ENCODE measurements around the gene C12orf57. TPM values are rescaled to one million over a fixed set of nuclear protein-coding genes. Genes with fewer than 3 reads are reported as not detected.

Gene C12orf57
- polyA plus RNA-seq, 1 donor: 118 TPM

- no peak for DNase-seq
Observed at GRCh38 chr12:6936194-6936635, 7.6 kb upstream of the C12orf57 start.

GRCh38 chr12:6936636-6937480 lies 7.0 kb upstream of the C12orf57 start:
- DNase-seq: no peak

DNA sequence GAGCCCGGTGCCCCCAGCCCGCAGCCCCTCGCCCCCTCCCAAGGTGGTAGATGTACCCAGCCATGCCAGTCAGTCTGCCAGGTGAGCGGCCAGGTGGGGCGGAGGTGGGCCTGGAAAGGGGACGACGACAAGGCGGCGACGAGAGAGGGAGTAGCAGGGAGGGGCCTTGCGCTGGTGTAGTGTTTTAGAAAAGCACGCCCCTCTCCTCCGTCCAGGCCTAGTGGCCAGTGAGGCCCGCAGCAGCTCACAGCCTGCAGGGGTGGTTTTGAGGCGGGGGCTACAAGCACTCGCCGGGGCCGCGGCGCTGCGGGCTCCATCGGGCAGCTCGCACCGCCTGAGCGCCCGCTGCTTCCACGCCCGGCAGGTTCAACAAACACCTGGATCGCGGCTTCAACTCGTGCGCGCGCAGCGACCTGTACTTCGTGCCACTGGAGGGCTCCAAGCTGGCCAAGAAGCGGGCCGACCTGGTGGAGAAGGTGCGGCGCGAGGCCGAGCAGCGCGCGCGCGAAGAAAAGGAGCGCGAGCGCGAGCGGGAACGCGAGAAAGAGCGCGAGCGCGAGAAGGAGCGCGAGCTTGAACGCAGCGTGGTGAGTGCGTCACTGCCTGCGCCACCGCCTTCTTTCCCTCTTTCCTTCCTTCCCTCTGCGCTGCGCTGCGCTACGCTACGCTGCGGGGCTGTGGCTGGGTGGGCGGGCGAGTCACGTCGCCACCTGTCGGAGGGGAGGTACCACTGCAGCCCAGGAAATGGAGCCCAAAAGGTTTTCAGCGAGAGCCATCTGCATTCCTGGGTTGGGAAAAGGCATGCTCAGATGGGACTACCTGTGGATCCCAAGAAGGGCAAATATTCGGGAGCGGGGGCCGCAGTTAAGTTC lies 6.1 kb upstream of the C12orf57 start:
- DNase-seq: peak; percentile 92

DNA sequence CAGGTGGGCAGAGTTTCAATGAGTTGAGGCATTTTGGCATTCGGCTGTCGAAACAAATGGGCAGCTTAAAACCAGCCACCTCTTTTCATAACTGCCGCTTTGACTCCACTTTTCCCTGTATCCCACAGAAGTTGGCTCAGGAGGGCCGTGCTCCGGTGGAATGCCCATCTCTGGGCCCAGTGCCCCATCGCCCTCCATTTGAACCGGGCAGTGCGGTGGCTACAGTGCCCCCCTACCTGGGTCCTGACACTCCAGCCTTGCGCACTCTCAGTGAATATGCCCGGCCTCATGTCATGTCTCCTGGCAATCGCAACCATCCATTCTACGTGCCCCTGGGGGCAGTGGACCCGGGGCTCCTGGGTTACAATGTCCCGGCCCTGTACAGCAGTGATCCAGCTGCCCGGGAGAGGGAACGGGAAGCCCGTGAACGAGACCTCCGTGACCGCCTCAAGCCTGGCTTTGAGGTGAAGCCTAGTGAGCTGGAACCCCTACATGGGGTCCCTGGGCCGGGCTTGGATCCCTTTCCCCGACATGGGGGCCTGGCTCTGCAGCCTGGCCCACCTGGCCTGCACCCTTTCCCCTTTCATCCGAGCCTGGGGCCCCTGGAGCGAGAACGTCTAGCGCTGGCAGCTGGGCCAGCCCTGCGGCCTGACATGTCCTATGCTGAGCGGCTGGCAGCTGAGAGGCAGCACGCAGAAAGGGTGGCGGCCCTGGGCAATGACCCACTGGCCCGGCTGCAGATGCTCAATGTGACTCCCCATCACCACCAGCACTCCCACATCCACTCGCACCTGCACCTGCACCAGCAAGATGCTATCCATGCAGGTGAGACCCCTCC lies 5.2 kb upstream of the C12orf57 start:
- no peak for DNase-seq

DNA sequence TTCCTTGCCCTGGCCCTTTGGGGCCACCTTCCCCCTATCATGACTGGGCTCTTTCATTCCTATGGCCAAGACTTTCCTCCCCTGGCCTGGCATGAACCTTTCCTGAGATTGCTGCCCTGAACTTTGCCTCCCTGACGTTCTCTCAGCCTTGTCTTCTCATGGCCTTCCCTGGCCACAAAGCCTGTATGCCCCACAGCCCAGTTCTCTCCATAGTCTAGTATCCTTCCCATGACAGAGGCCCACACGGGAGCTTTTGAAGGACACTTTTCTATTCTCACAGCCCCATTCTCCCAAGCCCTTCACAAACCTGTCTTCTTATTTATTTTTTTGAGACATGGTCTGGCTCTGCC lies 4.7 kb upstream of the C12orf57 start:
- DNase-seq: no peak

DNA sequence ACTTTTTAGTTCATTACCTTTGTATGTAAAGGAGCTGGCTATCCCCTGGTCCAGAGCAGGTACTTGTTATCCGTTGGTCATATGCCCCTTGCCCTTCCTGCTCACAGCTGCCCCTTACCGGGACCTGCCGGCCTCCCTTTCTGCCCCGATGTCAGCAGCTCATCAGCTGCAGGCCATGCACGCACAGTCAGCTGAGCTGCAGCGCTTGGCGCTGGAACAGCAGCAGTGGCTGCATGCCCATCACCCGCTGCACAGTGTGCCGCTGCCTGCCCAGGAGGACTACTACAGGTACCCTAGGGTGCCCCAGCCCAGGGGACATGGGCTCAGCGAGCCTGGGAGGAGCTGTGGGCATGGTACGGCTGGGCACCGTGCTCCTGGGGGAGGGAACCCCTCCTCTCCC lies 2.6 kb upstream of the C12orf57 start:
- no peak for DNase-seq

- no peak for DNase-seq
Observed at GRCh38 chr12:6941782-6942181, 2.0 kb upstream of the C12orf57 start.

DNA sequence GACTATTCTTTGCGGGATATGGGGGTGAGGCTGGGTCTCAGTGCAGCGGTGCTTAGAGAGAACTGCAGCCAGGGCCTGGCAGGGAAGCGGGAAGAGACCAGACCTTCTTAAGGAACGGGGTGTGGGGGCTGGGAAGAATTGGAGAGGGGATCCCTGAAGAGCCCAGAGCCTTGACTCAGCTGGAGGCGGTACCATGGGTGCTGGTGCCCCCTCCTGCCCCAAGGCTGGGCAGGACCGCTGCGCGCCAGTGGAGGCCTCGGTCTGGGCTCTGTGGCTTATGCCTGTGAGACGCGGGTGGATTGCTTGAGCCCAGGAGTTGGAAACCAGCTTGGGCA lies 1.5 kb upstream of the C12orf57 start:
- DNase-seq: no peak

DNA sequence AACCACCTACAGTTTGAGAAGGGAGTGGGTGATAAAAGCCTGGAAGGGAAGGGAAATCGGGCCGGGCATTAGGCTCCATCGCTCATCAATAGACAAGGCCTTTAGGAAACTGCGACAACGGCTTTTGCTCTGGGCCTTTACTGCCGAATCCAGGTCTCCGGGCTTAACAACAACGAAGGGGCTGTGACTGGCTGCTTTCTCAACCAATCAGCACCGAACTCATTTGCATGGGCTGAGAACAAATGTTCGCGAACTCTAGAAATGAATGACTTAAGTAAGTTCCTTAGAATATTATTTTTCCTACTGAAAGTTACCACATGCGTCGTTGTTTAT lies 467 bp upstream of the C12orf57 start:
- peak; percentile 90 for DNase-seq

DNA sequence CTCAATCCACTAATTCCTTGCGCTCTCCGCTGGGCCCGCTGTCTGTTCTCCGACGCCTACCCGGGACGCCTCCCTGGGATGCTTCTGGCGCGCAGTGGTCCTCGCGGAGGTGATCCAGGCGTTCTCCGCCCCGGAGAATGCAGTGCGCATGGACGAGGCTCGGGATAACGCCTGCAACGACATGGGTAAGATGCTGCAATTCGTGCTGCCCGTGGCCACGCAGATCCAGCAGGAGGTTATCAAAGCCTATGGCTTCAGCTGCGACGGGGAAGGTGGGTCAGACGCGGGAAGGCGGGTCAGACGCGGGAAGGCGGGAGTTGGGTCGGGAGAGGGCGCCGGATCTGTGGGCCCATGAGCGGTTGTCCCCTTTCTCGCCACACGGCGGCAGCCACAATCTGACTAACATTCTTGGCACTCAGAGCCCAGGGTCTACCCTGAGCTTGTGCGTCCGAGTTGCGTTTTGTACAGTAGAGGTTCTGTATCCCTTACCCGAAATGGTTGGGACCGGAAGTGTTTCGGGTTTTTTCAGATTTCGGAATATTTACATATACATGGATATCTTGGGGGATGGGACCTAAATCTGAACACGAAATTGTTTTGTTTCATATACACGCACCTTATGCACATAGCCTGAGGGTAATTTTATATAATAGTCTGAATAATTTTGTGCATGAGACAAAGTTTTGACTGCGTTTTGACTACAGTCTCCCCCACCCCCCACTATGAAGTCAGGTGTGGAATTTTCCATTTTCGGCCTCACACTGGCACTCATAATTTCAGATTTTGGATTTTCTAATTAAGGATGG lies 762 bp downstream of the C12orf57 start:
- DNase-seq: peak; percentile 93

- DNase-seq: no peak
Observed at GRCh38 chr12:6945613-6946012, 1.8 kb downstream of the C12orf57 start.

- peak; percentile 82 for DNase-seq
Observed at GRCh38 chr12:6946033-6946919, 2.5 kb downstream of the C12orf57 start.

GRCh38 chr12:6946920-6947374 lies 3.1 kb downstream of the C12orf57 start:
- DNase-seq: no peak

DNA sequence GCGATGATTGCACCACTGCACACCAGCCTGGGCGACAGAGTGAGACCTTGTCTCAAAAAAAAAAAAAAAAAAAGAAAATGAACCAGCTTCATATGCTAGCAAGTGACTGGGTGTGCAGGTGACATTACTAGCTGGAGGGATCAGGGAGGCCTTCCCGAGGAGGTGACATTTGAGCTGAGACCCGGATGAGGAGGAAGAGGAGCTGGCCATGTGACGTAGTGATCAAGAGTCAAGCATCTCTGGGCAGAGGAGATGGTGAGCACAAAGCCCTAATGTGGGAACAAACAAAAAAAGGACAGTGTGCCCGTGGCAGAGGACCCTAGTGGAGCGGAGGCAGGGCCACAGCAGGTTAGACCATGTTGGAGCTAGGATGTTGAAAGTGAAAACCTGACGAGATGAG lies 3.8 kb downstream of the C12orf57 start:
- DNase-seq: no peak

GRCh38 chr12:6948873-6949594 lies 5.2 kb downstream of the C12orf57 start:
- no peak for DNase-seq

DNA sequence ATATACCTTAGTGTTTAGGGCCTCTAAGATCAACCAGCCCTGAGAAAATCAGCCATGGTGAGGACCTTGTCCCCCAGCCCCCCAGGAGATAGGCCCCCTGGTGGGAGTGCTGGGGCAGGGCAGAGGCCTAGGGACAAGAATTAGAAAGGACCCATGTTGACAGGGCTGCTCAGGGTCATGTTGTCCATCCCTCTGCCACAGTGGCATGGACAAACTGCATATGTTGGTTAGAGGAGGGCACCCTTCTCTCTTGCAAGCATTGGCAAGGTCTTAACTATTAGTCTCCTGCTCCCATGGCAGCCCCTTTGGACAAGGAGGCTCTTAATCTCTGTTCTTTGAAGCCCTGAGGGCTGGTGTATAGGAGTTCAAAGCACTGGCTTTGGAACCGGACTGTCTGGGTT lies 6.6 kb downstream of the C12orf57 start:
- DNase-seq: no peak

DNA sequence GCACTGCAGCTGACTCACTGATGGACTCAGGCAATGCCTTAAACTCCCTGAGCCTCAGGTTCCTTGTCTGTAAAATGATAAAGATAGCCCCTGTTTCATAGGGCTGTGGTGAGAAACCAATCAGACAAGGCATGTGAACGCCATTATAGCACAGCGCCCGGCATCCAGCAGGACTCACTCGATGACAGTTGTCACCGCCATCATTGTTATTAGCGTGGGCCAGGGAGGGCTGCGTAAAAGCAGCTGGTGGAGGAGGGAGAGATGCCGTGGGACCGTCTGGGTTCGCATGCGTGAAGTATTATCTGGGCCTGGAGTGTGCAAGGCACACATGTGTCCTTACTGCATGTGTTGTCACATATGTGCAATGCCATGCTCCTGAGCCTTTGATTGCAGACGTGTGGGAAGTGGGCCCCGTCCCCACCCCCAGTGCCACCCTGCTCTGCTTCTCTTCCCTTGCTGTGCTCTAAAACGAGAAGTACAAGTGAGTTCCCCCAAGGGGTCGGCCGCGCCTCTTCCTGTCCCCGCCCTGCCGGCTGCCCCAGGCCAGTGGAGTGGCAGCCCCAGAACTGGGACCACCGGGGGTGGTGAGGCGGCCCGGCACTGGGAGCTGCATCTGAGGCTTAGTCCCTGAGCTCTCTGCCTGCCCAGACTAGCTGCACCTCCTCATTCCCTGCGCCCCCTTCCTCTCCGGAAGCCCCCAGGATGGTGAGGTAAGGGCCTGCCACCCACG lies 7.2 kb downstream of the C12orf57 start, which contains the start of gene PTPN6:
TSS of gene PTPN6 (plus strand) at position 546 of the 730 bp plus-strand sequence. CDS start at position 703, 157 bp downstream.
- DNase-seq: no peak

DNA sequence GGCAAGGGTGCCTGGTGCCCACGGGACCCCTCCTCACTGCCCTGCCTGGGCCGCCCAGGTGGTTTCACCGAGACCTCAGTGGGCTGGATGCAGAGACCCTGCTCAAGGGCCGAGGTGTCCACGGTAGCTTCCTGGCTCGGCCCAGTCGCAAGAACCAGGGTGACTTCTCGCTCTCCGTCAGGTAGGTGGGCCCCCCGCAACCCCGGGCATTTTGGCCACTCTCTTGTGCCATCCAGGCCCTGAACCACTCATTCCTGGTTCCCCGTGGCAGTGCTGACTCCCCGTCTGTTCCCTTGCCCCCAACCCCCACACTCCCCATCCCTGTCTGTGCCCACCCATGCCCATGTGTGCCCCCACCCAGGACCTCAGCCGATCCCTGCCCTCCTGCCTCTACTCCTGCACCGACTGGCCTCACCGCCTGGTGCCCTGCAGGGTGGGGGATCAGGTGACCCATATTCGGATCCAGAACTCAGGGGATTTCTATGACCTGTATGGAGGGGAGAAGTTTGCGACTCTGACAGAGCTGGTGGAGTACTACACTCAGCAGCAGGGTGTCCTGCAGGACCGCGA lies 7.8 kb downstream of the C12orf57 start:
- no peak for DNase-seq
